ENCODE measurements around the gene COL26A1. TPM values are rescaled to one million over a fixed set of nuclear protein-coding genes. Genes with fewer than 3 reads are reported as not detected.

The COL26A1 gene
- total RNA-seq, 1 experiment from 2014 or later: 42.6 TPM

- peaks cover 4 to 11% of the 10 kb centered on the region in 2 experiments; a peak in 2 of 4 replicates for H3K4me1 Mint-ChIP-seq
- H2AK5ac ChIP-seq (ENCODE audit: insufficient read length, low read length): no peak overlapping the region
These were observed 171.5 kb downstream of the COL26A1 start for GRCh38 chr7:101534015-101534803.

More at GRCh38 chr7:101534015-101534803, 171.5 kb downstream of the COL26A1 start:
- H3K18ac ChIP-seq (ENCODE audit: insufficient read length, low read depth, low read length): no peak overlapping the region
- no peak overlapping the region for H2BK12ac ChIP-seq (ENCODE audit: insufficient read length, low read depth, low read length)
- H3K4ac ChIP-seq (ENCODE audit: low read depth, low read length): no peak overlapping the region
- no peaks in the 10 kb centered on the region for H3K79me1 ChIP-seq (ENCODE audit: insufficient read depth, low read depth, low read length, poor library complexity, severe bottlenecking)
- no peaks in the 10 kb centered on the region for H3K27me3 ChIP-seq (ENCODE audit: insufficient read depth, low read length)
- H3K9me3 Mint-ChIP-seq: no peaks in the 10 kb centered on the region
- no peaks in the 10 kb centered on the region; the same call in 1 of the 2 replicates for H3K27me3 Mint-ChIP-seq (ENCODE audit: low read depth)
- H3K36me3 Mint-ChIP-seq (ENCODE audit: insufficient read depth in 1 of 3, low read depth in 3 of 3): peaks cover 0 to 8% (median 4%) of the 10 kb centered on the region in 3 experiments; a peak in 4 of 7 replicates
- H3K14ac ChIP-seq (ENCODE audit: insufficient read depth, low read length): no peak overlapping the region; the same call in 1 of the 2 replicates
- H3K23ac ChIP-seq (ENCODE audit: insufficient read length, low read depth, low read length): no peak overlapping the region
- no peak overlapping the region for H2BK120ac ChIP-seq (ENCODE audit: low read depth, low read length, poor library complexity, severe bottlenecking)
- no peaks in the 10 kb centered on the region; the same call in 1 of the 2 replicates for H3K79me2 ChIP-seq (ENCODE audit: insufficient read depth, low read length)
- no CpG with 5 or more reads among the region's 8 CpGs for WGBS (ENCODE audit: extremely low coverage, insufficient read length, low lambda C conversion rate)
- no peaks in the 10 kb centered on the region for H4K20me1 ChIP-seq (ENCODE audit: control insufficient read depth, insufficient read depth, insufficient read length)
- H4K91ac ChIP-seq (ENCODE audit: insufficient read length, low read depth, low read length): no peak overlapping the region
- no peaks in the 10 kb centered on the region for H3K23me2 ChIP-seq (ENCODE audit: insufficient read length, low read depth, low read length, poor library complexity, severe bottlenecking)
- H3K27ac ChIP-seq (ENCODE audit: insufficient read length, low read depth, low read length): no peak overlapping the region
- no peak overlapping the region for H2BK15ac ChIP-seq (ENCODE audit: low read depth, low read length)
- no peaks in the 10 kb centered on the region for H3K4me1 ChIP-seq (ENCODE audit: insufficient read depth, low read length)
- H3K9me3 ChIP-seq (ENCODE audit: control insufficient read depth, low read depth, low read length): no peaks in the 10 kb centered on the region
- DNase-seq: no peak
- no peak overlapping the region for H3K4me3 Mint-ChIP-seq
- no peak overlapping the region; a peak in 1 of 7 replicates for H3K27ac Mint-ChIP-seq
- no peak overlapping the region for H3K56ac ChIP-seq (ENCODE audit: insufficient read length, low read depth, low read length)
- no peak overlapping the region for H4K5ac ChIP-seq (ENCODE audit: insufficient read length, low read depth, low read length)
- no peak overlapping the region for H3K4me2 ChIP-seq (ENCODE audit: insufficient read depth, insufficient read length, low read length)
- no peak overlapping the region for H2BK5ac ChIP-seq (ENCODE audit: insufficient read length, low read length)
- H3K9ac ChIP-seq (ENCODE audit: extremely low read depth, insufficient read length, low read length): no peak overlapping the region
- H4K8ac ChIP-seq (replicated peaks; ENCODE audit: insufficient read length, low read depth, low read length): no peak overlapping the region
- no peak overlapping the region for H3T11ph ChIP-seq (ENCODE audit: low read length)
- no peak for TF ChIP-seq CTCF (conservative IDR thresholded peaks at IDR 0.05)
- H2AFZ ChIP-seq (ENCODE audit: low read length): no peak overlapping the region
- no peak overlapping the region for H2BK20ac ChIP-seq (ENCODE audit: low read depth, low read length, poor library complexity, severe bottlenecking)
